ENCODE results near the gene AIP.

AIP gene

GRCh38 chr11:67482827-67483798, at the start of gene AIP:
TSS of gene AIP (plus strand) at chr11:67483026. CDS start at chr11:67483159, 133 bp downstream.
- DNase-seq (ENCODE audit: low spot score), result peak; percentile 95
- peak; percentile 8 for TF ChIP-seq CTCF (IDR thresholded peaks at IDR 0.05; ENCODE audit: extremely low read depth, insufficient read depth, missing control alignments)
- in situ Hi-C loops (cut with MboI; ENCODE audit: low pct_unique_long_range_greater_than_20kb, low sequenced_read_pairs, unreplicated experiment), result no loop called here

GRCh38 chr11:67433536-67434394, 49.1 kb upstream of the AIP start:
- in situ Hi-C loops (cut with MboI; ENCODE audit: low pct_unique_long_range_greater_than_20kb, low sequenced_read_pairs, unreplicated experiment), result no loop called here
- TF ChIP-seq CTCF (IDR thresholded peaks at IDR 0.05; ENCODE audit: extremely low read depth, insufficient read depth, missing control alignments), result no peak

GRCh38 chr11:67434395-67434881, 48.4 kb upstream of the AIP start:
- TF ChIP-seq CTCF (IDR thresholded peaks at IDR 0.05; ENCODE audit: extremely low read depth, insufficient read depth, missing control alignments), result no peak
- no peak for DNase-seq (ENCODE audit: low spot score)
- in situ Hi-C loops (cut with MboI; ENCODE audit: low pct_unique_long_range_greater_than_20kb, low sequenced_read_pairs, unreplicated experiment), result no loop called here

More at GRCh38 chr11:67433536-67434394, 49.1 kb upstream of the AIP start:
- no peak for DNase-seq (ENCODE audit: low spot score)

- in situ Hi-C loops (cut with MboI; ENCODE audit: low pct_unique_long_range_greater_than_20kb, low sequenced_read_pairs, unreplicated experiment), result no loop called here
- no peak for TF ChIP-seq CTCF (IDR thresholded peaks at IDR 0.05; ENCODE audit: extremely low read depth, insufficient read depth, missing control alignments)
- DNase-seq (ENCODE audit: low spot score), result no peak
Measured at GRCh38 chr11:67435031-67435726, 47.6 kb upstream of the AIP start.

- no peak for DNase-seq (ENCODE audit: low spot score)
- no peak for TF ChIP-seq CTCF (IDR thresholded peaks at IDR 0.05; ENCODE audit: extremely low read depth, insufficient read depth, missing control alignments)
- in situ Hi-C loops (cut with MboI; ENCODE audit: low pct_unique_long_range_greater_than_20kb, low sequenced_read_pairs, unreplicated experiment), result no loop called here
Measured at GRCh38 chr11:67435727-67436458, 46.9 kb upstream of the AIP start.

Measured in GM13977 (cell line).